Measurements from ENCODE around the gene OLFML2B.

Gene OLFML2B

DNA sequence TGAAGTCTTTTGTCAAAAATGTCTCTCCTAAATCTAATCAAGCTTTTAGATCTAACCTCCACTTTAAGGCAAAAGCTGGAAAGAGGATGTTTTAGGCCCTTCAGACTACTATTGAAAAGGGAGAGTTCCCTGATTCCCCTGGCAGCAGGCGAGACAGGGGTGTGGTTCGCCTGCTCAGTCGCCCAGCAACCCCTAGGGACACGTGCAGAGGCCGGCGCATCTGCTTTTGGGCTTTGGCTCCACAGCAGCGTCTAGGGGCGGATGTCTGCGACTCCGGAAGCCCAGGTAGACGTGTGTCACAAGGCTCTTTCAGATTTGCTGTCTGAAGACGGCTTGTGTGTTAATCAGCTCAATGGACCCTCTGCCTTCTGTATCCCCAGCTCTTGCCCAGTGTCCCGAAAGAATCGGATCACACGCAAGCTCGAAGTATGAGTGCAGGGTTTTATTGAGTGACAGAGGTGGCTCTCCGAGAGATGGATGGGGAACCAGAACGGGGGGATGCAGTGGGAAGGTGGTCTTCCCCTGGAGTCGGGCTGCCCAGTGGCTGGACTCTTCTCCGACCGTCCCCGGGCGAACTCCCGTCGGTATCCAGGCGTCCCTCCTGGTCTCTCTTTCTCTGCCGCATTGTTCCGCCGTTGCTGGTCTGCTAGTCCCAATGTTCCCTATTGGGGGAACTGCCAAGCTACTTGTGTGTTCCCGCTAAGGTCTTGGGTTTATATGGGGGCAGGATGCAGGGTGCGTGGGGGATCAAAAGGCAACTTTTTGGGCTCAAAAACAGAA, 45.5 kb downstream of the OLFML2B start:
- DNase-seq (ENCODE audit: low read depth in 2 of 2) = no peak

DNA sequence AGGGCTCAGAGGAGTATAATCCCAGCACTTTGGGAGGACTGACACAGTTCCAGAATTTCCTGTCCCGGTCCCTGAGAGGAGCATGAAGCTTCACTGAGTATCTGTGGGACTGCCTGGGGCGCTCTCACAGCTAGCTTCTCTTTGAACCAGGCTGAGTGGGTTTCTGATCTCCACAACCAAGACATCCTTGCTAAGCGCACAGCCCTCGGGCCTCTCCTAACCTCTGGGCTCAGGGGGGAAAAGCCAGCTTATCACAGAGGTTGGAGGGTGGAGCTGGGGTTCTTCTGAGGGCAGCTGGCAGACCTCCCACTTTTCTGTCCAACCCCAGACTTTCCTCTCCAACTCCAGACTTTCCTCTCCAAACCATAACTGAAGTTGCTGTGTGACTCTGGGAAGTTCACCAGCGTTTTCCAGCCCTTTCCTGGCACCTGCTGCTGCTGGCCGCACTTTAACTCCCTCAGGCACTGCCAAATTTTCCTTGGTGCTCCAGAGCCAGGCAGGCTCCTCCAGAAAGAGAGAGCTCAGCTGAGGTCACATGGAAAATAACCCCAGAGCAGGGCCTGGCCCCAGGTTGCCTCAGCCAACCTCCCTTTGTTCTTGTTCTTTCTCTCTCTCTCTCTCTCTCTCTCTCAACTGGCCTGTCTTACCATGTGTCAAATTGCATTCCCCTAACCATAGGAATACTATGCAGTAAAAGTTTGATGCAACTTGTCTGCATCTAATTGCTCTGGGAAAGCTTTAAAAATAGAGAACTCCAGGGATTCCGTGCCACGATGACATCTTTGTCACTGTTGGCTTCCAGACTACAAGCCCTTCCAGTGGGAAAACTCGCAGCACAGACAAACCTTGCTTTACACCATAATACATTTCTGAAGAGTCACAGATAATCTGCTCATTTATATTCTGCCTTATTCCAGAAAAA, 49.5 kb downstream of the OLFML2B start:
- no peak for DNase-seq (ENCODE audit: low read depth in 2 of 2)

DNA sequence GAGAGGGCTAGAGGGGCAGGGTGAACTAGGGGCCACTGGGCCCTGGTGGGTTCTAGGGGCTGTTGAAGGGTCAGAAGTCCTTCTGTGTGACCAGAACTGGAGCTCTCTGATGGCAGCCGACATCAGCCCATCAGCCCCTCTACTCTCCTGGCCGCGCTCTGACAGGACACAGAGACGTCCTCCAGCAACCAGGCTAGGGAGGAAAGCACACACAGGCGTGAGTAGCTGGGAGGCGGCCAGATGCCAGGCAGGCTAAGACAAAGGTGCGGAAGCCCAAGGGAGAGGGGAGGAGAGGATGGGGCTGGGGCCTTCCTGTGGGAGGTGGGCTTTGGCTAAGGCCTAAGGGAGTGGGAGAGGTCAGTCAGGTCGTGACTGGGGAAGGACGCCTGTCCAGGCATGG, 50.8 kb downstream of the OLFML2B start:
- no peak for DNase-seq (ENCODE audit: low read depth in 2 of 2)

DNA sequence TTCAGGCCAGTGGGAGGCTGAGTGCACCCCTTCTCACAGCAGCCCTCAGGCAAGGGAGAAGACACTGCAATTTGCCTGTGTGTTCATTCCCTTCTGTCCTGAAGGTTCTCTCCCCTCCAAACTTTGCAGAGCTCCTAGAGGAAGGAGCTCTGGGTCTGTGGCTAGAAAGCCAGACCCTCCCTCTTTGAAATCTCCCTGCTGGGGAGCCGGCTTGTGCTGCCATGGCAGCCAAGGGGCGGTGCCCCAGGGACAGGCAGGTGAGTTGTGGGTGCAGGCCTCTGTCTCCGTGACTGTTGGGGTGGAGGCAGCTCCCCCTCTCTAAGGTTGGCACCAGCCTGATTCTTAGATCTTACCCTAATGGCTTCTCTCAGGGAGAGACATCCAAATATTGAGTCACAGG, 53.0 kb downstream of the OLFML2B start:
- no peak for DNase-seq (ENCODE audit: low read depth in 2 of 2)

DNA sequence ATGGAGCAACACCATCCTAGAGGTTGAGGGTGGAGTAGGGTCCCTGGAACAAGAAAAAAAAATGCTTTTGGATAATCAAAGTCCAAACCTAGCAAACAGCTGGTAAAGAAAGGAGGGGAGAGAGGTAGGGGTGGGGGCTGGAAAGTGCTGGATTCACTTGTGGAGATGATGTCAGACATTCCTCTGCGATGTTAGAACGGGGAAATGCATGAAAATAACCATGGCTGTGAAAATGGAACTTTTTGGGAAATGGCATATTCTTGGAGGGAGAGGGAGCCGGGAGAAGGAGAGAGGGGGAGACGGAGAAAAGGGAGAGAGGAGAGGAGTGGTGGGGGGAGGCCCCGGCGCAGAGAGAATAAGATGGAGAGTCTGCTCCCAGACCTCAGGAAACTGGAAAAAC, 53.6 kb downstream of the OLFML2B start:
- DNase-seq (ENCODE audit: low read depth in 2 of 2) = no peak

DNA sequence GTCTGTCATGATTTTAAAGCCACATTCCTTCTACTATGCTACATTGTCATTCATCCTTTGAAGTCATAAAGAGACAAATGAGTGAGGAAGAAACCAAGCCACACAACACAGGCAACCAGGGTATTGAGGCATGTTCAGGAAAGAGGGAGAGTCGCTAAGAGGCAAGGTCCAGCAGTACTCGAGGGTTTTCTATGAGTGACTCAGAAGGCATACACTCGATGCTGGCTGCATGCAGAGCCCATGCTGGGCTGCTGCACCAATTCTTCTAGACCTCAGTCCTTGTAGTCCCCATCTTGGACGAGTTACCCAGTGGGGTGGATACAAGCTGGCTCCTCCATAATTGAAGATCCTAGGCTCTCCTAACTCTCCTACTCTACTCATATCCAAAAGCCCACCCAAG, 57.6 kb downstream of the OLFML2B start:
- DNase-seq (ENCODE audit: low read depth in 2 of 2) = no peak

DNA sequence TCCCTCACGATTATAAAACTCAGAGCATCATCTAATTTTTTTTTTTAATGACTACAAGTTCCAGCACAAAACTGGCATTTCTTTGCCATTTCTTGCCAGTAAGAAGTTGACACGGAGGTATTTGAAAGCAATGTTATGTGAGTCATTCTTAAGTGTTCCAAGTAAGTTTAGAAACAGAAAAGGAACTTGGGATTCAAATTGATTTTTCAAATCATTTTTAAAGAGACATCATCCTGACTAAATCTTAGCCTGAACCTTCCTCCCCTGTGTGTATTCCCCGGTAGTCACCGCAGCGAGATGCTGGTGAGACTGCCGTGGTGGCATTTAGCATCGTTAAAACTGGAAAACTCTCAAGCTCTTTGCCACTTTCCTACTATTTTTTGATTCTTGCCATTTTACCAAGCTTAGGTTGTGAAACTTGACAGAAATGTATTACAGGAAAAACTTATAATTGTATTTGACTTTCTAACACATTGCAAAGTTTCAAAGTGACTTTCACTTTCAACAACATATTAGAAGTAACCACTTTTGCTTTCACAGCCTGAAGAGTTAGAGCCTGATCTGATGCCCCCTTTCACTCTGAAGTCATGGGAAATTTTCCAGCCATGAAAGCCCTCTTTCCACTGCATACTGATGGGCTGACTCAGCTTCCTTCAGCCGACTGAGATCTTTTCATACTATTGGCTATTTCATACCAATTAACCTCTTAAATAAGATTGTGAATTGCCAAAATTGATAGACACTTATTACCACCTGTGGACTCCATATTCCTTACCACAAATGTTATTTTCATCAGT, 61.4 kb downstream of the OLFML2B start:
- peak; percentile 6 to 28 for DNase-seq (ENCODE audit: low read depth in 2 of 2)

DNA sequence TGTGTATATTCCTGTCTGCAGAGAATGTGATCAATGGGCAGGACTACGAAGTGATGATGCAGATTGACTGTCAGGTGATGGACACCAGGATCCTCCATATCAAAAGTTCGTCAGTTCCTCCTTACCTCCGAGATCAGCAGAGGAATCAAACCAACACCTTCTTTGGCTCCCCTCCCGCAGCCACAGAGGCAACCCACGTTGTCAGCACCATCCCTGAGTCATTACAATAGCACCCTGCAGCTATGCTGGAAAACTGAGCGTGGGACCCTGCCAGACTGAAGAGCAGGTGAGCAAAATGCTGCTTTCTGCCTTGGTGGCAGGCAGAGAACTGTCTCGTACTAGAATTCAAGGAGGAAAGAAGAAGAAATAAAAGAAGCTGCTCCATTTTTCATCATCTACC, 65.2 kb downstream of the OLFML2B start:
- DNase-seq (ENCODE audit: low read depth in 2 of 2) = no peak

DNA sequence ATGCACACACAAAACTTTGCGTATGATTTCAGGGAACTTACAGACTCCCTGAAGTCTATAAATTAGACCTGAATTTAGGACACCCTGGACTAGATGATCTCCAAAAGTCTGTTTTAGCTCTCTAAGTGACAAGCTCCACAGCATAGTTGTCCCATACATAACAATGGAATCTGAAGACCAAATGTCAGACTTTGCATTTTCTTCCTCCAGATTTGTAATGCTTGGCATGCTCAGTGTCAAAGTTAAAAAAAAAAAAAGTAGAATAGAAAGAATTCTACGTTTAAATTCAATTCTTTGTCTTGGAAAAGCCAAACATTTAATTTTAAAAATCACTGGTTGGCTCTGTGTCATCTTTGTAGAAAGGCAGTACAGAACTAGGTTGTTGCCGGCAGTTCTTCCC, 66.7 kb downstream of the OLFML2B start:
- DNase-seq (ENCODE audit: low read depth in 2 of 2) = no peak

DNA sequence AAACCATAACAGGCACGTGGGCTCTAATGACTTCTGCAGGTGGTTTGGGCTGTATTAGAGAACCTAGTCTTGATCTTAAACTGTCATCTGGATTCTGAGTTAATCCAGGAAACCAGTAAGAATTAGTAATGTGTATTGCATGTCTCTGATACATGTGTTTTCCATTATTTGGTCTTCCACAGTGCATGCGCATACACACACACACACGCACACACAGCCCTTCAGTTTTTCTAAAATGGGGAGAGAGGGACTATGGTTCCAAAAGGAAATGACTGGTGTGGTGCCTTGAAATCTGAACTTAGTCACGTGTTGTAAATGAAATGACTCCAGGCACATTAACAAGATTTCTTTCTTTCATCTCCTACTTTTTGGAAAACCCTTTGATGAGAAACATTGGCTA, 67.6 kb downstream of the OLFML2B start:
- no peak for DNase-seq (ENCODE audit: low read depth in 2 of 2)

DNA sequence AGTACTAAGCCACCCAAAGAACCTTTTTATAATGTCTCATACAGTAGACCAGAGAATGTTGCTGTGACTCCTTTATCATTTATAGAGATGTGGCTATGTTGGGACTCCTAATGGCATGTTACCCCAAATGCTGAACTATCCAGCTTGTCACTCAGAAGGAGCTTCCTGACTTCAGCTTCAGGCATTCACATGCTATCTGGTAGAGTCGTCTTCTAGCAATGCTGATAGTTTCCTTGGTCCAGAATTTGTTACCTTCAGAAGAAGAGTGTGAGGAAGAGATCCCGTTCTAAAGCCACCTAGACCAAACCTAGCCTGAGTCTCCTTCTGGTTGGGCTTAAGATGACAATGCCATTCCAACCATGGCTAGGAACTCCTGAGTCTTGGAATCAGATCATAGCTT, 68.1 kb downstream of the OLFML2B start:
- DNase-seq (ENCODE audit: low read depth in 2 of 2) = no peak

DNA sequence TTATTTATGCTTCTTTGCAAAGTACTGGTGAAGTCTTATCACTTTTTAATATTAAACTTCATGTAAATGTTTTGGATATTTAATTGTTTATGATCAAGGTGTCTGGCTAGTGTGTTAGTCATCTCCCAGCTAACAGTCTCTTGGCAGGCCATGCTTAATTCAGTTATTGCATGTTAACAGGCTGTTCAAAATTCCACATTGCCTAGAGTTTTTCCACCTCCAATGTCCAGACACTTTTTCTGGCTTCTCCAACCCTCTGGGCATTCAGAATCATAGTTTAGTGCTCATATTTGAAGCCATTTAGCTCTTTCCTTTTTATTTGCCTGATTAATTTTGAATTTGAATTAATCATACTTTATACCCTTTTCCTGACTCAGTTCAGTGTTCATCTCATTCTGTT, 69.2 kb downstream of the OLFML2B start:
- DNase-seq (ENCODE audit: low read depth in 2 of 2) = no peak

DNA sequence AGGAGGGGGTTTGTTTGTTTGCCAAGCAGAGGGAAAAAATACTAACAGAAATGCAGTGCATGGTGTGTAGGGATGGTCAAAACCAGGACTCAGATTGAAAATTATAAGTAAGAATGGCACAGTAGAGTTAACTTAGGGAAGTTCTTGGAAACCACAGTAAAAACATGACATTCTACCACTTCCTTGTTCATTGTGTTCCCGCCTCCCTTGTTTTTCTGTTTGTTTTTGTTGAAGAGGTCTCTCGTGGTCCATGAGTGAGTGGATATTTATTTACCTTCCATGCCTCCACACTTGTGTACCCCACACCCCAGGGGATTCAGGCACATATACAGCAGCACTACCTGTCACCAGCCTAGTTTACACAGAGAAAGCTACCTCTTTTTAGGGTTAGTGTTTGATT, 69.6 kb downstream of the OLFML2B start:
- DNase-seq (ENCODE audit: low read depth in 2 of 2) = no peak

DNA sequence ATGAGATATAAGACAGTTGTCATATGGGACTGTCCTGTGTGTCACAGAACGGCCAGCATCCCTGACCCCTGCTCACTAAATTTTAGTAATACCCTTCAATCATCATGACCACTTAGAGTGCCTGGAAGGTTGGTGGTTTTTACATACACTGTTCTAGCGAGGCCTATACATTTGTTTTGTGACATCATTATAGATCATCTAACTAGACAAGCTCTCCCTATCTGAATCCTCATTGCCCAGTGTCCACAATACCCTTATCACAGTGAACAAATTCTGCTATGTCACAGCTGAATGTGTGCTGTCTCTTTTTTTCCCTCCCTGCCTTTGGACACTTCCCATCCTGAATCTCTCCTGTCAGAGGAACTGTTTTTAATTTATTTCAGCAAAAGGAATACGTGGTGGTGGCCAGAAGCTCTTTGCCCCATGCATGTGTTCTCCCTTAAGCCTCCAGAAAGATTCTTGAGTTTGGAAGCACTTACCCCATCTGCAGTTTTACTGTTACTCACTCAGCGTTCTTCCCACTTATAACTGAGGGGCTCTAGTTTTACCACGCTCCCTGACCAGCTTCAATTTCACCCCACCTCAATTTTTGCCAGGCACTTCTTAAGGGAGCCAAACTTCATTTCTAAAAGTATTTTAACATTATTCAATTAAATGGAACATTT, 70.3 kb downstream of the OLFML2B start:
- no peak for DNase-seq (ENCODE audit: low read depth in 2 of 2)

DNA sequence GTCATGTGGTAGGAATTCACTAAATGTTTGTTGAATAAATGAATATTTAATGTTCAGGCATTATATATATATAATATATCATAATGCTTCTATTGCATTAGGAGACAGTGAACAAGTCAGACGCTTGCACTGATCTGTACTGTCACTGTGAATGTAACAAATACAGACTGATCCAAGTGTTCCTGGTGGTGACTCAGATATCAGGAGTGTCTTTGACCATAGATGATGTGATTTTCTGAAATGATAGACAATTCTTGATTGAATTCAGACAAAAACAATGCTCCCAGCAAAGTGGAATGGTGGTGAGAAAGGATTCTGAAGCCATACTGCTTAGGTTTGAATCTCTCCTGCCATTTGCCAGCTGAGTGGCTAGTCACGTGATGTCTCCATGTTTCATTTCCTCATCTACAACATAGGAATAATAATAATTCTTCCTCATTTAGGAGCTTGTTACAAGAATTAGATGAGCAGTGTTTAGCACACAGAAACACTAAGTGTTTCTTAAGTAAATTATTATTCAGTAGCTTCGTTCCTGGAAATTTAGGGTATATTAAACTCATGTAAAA, 71.0 kb downstream of the OLFML2B start:
- DNase-seq (ENCODE audit: low read depth in 2 of 2) = no peak

DNA sequence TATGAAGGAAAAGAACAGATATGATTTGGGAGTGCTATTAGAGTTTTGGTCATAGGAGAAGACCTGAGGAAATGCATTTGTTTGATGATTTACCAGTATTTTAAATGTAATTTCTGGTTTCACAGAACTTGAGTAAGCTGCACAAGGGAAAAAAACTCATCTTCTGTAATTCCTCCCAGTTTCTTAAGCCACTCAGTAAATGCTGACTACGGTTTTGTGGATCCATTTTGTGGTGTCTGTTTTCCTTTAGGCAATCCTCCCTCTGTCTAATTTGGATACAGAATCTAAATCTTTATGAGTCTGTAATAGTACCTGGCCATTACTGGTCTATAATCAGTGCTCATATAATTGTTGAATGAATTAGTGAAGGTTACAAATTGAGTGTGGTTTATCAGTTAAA, 72.0 kb downstream of the OLFML2B start:
- DNase-seq (ENCODE audit: low read depth in 2 of 2) = no peak

DNA sequence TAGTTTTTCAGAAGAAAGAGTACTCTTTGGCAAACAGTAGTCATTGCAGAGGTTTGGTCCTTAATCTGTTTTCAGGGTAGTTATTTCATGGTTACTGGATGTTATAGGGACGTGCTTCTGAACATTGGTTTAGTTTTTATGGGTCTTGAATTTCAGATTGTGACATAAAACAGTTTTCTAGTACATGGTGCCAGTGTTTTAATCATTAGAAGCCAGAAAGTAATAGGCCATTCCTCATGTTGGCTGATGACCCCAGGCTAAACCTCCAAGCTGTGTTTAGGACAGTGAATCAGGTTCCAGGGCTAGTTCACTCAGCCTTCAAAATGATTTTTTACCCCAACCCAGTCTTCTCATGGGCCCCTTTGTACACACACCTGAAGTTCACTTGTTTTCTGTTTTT, 73.3 kb downstream of the OLFML2B start:
- DNase-seq (ENCODE audit: low read depth in 2 of 2) = no peak

DNA sequence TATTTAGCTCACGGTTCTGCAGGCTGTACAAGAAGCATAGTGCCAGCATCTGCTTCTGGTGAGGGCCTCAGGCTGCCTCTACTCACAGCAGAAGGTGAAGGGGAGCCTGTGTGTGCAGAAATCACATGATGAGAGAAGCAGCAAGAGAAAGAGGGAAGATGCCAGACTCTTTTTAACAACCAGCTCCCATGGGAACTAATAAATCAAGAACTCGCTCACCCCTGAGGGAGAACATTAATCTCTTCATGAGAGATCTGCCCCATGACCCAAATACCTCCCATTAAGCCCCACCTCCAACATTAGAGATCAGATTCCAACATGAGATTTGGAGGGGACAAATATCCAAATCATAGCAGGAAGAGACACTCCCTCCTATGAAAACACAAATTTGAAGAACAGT, 74.1 kb downstream of the OLFML2B start:
- DNase-seq (ENCODE audit: low read depth in 2 of 2) = no peak

DNA sequence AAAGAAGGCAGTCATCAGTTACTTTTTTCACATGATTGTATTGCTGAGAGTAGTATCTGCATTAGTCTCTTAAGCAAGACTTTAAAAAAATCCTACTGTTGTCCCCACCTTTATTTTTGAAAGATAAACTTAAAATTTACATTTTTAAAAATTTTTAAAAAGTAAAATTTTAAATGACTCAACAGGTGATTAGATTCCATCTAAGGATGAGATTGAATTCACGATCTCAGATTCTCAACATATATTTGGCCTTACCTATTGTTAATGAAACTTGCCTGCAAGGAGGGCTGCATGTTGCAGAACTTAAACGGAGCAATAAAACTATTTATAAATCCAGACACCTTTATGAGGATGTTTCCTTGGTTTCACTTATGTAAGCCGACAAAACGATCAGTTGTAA, 75.2 kb downstream of the OLFML2B start:
- no peak for DNase-seq (ENCODE audit: low read depth in 2 of 2)

DNA sequence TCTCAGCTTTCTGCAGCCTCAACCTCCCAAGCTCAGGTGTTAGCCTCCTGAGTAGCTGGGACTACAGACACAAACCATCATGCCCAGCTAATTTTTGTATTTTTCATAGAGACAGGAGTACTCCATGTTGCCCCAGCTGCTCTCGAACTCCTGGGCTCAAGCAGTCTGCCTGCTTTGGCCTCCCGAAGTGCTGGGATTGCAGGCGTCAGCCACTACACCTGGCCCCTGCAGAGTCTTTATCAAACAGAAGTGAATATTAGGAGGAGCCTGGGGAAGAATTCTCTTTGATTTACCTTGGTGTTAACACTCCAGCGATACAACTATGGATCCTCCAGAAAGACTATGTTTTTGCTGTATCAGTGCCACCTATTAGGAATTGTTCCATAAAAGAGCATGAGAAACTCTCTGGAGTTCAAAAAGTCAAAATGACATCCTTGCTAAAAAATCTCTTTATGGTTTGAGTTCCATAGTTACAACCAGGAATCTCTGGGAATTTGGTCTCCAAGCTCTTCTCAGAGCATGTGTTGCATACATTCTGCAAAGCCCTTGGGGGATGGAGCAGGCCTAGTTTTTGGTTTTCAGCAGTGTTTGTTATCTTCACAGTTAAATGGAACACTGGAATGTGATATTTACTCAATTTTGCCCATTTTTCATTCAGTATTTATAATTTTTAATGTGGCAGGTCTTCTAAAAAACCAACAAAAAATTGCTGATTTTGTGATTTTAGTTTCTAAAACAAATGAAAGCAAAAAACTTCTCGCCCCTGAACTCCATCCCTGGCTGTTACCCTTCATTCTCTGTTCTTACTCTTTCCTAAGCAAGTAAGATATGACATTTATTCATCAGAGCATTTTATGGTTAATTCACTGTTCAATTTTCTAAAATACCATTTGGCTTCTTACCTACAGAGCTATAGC, 77.3 kb downstream of the OLFML2B start:
- DNase-seq (ENCODE audit: low read depth in 2 of 2) = no peak

Measured in stimulated activated CD4-positive, alpha-beta T cell treated with anti-CD3 and anti-CD28 coated beads, Interleukin-4, amount 100 ng/mL, for 48 hours (primary cell).